Thyroid gland (tissue), 4 donors: ENCODE results near the gene PKNOX2. TPM values are rescaled to one million over a fixed set of nuclear protein-coding genes. Genes with fewer than 3 reads are reported as not detected.
A peak's percentile ranks its signal among the peaks of the same experiment; 100 is the strongest.

Experiments
- DNase-seq, 2 donors: peaks; one replicate each; pipeline ENCODE4 v3.0.0-alpha.2; 2019
- H3K27ac ChIP-seq, 3 donors: fragments of 200-600 bp; sonication (generic); 1 replicate in 2 of 3; 2 replicates in 1 of 3; pipeline ENCODE4 v1.5.1; 2016 to 2019; ENCODE audit warnings: mild to moderate bottlenecking in 1 of 3, moderate library complexity in 1 of 3
- H3K27me3 ChIP-seq: fragments of 200-600 bp; sonication (generic); one replicate; pipeline ENCODE4 v1.5.1; 2019
- H3K36me3 ChIP-seq, 2 donors: fragments of 200-600 bp; sonication (generic); one replicate each; pipeline ENCODE4 v1.5.1; 2016 to 2019
- H3K4me1 ChIP-seq, 2 donors: fragments of 200-600 bp; sonication (generic); one replicate each; pipeline ENCODE4 v1.5.1; 2017 to 2019
- H3K4me3 ChIP-seq, 3 donors: fragments of 200-600 bp; sonication (generic); replicated peaks in 1 of 3; 1 replicate in 2 of 3; 2 replicates in 1 of 3; pipeline ENCODE4 v1.5.1; 2016; ENCODE audit warnings: mild to moderate bottlenecking in 1 of 3
- H3K9me3 ChIP-seq: fragments of 200-600 bp; sonication (generic); one replicate; pipeline ENCODE4 v1.5.1; 2017
- POLR2A ChIP-seq, 2 donors: fragments of 450-650 bp; IDR thresholded peaks; one replicate each; pipeline ENCODE4 v1.6.1; 2017; ENCODE audit warnings: antibody characterized with exemption in 2 of 2, mild to moderate bottlenecking in 2 of 2, moderate library complexity in 1 of 2
- WGBS, 2 donors: methylation state at CpG; one replicate each; pipeline ENCODE4 v1.1.5; 2017; 5-methylcytosine and 5-hydroxymethylcytosine counted together
- intact Hi-C: fragments of 100-400 bp; cut with DNase I; formaldehyde crosslinking; loops from one replicate; pipeline ENCODE4 v1.15.1; 2023
- total RNA-seq, 4 donors: library from RNA; depleted of rRNA; stranded (reverse); fragments of >200 nt; gene quantifications; one replicate each; pipeline ENCODE4 v1.2.3, GENCODE V29; 2016
- TF ChIP-seq, protein P1 (sequence below), 6 experiments: fragments of 200-600 bp in 3 of 6; fragments of 450-650 bp in 3 of 6; sonication (generic) in 3 of 6; IDR thresholded peaks; one replicate each; pipeline ENCODE4 v1.5.1; 2016 to 2019; ENCODE audit warnings: antibody characterized with exemption in 6 of 6, mild to moderate bottlenecking in 2 of 6, inconsistent platforms in 1 of 6, moderate library complexity in 1 of 6

The PKNOX2 gene
- total RNA-seq, 4 donors from 2014 or later: 6.3 to 28.0 (median 18.7) TPM

DNA sequence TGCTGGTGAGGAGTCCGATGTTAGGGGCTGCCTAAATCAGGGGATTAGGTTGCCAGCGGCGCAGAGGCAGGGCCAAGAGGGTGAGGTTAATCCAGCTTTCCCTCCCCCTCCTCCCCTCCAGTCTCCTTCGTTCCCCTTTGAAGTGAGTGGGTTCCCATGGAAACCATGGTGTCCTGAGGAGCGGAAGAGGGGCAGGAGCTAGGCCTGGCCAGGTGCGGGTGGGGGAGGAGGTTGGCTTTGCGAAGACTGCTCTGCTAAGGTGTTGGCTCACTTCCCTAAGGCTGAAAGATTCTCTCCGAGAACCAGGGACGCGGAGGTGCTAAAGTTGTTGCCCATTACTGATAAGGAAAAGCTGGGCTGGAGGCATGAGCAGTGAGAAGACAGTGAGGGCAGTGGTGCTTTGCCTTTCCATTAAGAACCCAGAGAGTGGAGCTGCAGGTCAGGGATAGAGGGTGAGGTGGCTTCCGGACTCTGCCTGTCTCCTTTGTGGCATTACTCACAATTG lies 206.9 kb downstream of the PKNOX2 start:
- 43 to 58% methylated on average over 7 to 11 of the region's 11 CpGs for WGBS, 2 donors
- H3K27ac ChIP-seq: no peak overlapping the region
- intact Hi-C loops: no loop called here

DNA sequence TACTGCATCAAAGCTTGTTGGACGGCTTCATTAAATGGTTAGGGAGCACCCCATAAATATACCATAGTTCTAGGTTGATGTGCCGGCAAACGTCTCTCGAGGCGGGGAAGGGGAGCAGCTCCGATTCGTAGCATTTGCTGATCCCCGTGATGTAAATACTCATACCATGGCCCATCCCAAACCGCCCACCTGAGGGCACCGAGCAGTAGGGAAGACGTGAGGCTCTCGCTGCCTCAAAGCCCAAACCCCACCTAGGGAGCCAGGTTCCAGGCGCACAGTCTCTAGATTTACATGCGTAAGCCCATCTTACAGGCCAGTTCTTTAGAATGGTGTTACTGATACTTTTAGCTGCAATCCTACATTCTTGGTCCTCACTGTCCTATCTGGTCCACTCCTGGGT lies 207.5 kb downstream of the PKNOX2 start:
- Histone ChIP-seq H3K4me3 (no peak overlapping the region), H3K27ac (no peak overlapping the region), H3K36me3 (peaks cover 0 to 5% of the 10 kb centered on the region in 2 donors), H3K4me1 (peaks cover 7 to 20% of the 10 kb centered on the region in 2 donors), H3K9me3 (no peaks in the 10 kb centered on the region), H3K27me3 (no peaks in the 10 kb centered on the region)
- 92 to 94% methylated on average over 13 to 14 of the region's 14 CpGs for WGBS, 2 donors
- DNase-seq: no peak
- intact Hi-C loops: no loop called here
- no peak for TF ChIP-seq POLR2A (IDR thresholded peaks at IDR 0.05)
- TF ChIP-seq, protein P1, sequence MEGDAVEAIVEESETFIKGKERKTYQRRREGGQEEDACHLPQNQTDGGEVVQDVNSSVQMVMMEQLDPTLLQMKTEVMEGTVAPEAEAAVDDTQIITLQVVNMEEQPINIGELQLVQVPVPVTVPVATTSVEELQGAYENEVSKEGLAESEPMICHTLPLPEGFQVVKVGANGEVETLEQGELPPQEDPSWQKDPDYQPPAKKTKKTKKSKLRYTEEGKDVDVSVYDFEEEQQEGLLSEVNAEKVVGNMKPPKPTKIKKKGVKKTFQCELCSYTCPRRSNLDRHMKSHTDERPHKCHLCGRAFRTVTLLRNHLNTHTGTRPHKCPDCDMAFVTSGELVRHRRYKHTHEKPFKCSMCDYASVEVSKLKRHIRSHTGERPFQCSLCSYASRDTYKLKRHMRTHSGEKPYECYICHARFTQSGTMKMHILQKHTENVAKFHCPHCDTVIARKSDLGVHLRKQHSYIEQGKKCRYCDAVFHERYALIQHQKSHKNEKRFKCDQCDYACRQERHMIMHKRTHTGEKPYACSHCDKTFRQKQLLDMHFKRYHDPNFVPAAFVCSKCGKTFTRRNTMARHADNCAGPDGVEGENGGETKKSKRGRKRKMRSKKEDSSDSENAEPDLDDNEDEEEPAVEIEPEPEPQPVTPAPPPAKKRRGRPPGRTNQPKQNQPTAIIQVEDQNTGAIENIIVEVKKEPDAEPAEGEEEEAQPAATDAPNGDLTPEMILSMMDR (IDR thresholded peaks at IDR 0.05): no peak

More for the DNA sequence above, 206.9 kb downstream of the PKNOX2 start:
- Histone ChIP-seq H3K4me1 (peaks cover 7 to 19% of the 10 kb centered on the region in 2 donors), H3K27me3 (no peaks in the 10 kb centered on the region), H3K9me3 (no peaks in the 10 kb centered on the region), H3K4me3 (no peak overlapping the region), H3K36me3 (peaks cover 0 to 5% of the 10 kb centered on the region in 2 donors)
- TF ChIP-seq POLR2A (IDR thresholded peaks at IDR 0.05): no peak
- TF ChIP-seq, protein P1 (IDR thresholded peaks at IDR 0.05): no peak
- peak; percentile 55 to 73 for DNase-seq

DNA sequence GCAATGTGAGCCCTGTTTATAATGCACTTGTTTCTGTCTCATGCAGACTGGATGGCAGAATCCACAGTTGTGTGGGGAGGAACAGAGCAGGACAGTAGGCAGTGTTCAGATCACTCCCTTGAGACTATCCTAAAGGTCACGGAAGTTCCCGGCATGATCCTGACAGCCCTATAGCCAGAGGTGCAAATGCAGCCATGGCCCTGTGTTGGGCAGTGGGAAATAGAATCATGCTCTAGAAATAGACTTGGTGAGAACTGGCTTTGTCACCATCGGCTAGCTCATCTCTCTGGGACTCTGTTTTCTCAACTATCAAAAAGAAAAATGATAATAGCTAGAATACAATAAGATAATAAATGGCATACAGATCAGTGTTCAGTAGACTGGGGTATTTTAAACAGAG lies 208.4 kb downstream of the PKNOX2 start:
- no peak for TF ChIP-seq POLR2A (IDR thresholded peaks at IDR 0.05)
- TF ChIP-seq, protein P1 (IDR thresholded peaks at IDR 0.05): no peak
- intact Hi-C loops: no loop called here
- peaks cover 0 to 3% of the 10 kb centered on the region in 2 donors for H3K36me3 ChIP-seq
- H3K27me3 ChIP-seq: no peaks in the 10 kb centered on the region
- DNase-seq: no peak
- H3K4me3 ChIP-seq: no peak overlapping the region
- WGBS, 2 donors: 85 to 93% methylated on average over 3 of the region's 3 CpGs
- H3K9me3 ChIP-seq: no peaks in the 10 kb centered on the region
- no peak overlapping the region for H3K27ac ChIP-seq
- peaks cover 7 to 20% of the 10 kb centered on the region in 2 donors for H3K4me1 ChIP-seq

DNA sequence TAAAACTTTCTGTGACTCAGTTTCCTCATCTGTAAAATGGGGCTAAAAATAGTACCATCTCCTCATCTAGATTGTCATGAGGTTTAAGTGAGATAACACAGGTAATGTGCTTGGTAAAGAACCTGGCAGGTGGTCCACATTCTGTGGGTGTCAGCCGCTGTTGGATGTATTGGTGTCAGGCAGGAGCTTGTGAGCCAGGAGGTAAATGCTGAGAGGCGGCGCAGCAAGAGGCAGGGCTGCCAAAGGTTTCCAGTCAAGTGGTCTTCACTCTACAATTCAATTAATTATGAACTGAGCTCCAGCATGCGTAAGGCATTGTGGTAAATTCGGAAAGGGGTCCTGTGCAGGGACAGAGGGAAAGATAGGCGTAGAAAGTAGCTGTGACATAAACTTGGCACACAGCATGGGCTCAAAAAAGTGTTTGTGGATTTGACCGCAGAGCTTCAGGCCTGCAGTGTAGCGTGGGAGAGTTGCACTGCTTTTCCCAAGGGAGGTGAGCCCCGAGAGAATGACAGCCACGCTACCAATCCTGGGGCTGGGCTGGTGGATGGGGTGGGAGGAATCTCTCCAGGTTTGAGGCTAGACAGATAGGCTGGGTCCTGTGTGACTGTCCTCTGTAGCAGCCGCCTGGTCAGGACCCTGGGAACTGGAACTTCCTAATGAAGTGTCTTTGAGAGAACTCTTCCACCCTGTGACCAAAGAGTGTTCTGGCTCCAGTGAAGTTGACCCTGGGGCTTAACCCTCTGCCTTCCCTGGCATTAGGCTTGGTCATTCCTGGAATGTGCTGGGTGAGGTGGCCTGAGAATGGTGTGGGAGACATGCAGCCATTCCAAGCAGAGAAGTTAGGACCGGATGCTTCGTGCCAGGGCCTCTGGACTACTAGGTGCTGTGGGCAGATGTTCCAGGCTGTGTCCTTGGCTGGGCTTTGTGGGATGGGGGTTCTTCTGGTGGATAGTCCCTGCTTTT lies 209.2 kb downstream of the PKNOX2 start:
- Histone ChIP-seq H3K27me3 (no peaks in the 10 kb centered on the region), H3K27ac (no peak overlapping the region), H3K4me1 (peaks cover 7 to 20% of the 10 kb centered on the region in 2 donors), H3K9me3 (no peaks in the 10 kb centered on the region), H3K4me3 (no peak overlapping the region), H3K36me3 (no peaks in the 10 kb centered on the region)
- WGBS, 2 donors: 90 to 91% methylated on average over 11 to 13 of the region's 13 CpGs
- TF ChIP-seq, protein P1 (IDR thresholded peaks at IDR 0.05): no peak
- TF ChIP-seq POLR2A (IDR thresholded peaks at IDR 0.05): no peak
- no peak for DNase-seq
- intact Hi-C loops: no loop called here

DNA sequence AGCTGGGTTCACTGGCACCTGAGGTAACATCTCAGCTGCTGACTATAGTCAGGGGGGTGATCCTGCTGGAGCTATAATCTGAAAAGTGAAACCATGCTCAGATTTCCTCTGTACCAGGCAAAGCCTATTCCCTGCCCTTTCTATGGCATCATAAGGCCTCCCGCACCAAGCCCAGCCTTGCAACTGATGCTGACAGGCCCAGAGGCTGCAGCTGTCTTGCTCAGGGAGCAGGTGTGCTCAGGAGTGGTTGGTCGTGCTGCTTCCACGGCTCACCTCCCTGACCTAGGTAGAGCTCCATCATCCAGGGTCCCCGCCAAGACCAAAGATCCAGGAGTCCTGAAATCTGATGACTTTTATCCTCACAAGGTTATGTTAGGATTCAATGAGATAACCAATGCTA lies 209.8 kb downstream of the PKNOX2 start:
- no peak overlapping the region for H3K27ac ChIP-seq
- no peak for TF ChIP-seq POLR2A (IDR thresholded peaks at IDR 0.05)
- TF ChIP-seq, protein P1 (IDR thresholded peaks at IDR 0.05): no peak
- 90 to 91% methylated on average over 2 to 3 of the region's 4 CpGs for WGBS, 2 donors
- H3K36me3 ChIP-seq: no peaks in the 10 kb centered on the region
- H3K4me3 ChIP-seq: no peak overlapping the region
- intact Hi-C loops: no loop called here
- peaks cover 7 to 20% of the 10 kb centered on the region in 2 donors for H3K4me1 ChIP-seq
- no peaks in the 10 kb centered on the region for H3K9me3 ChIP-seq
- H3K27me3 ChIP-seq: no peaks in the 10 kb centered on the region
- DNase-seq: no peak
